ACC112 (cell line): ENCODE results near the gene SLF2.
"Not testable (repeated sequence)": the region's sequence is repeated elsewhere in the genome, so short reads cannot be mapped to it uniquely, and the experiment has no call there.

Source experiments
- H2AFZ ChIP-seq: fragments of 200-600 bp; sonication (generic); one replicate; pipeline ENCODE4 v1.6.0; 2017; ENCODE audit warnings: antibody characterized with exemption, low read length; ENCODE audit not compliant: unreplicated experiment
- H3K27ac ChIP-seq: fragments of 200-600 bp; sonication (generic); 2 replicates; pipeline ENCODE4 v1.5.1; 2014; ENCODE audit warnings: low read depth, mild to moderate bottlenecking, antibody characterized with exemption, low read length, moderate library complexity
- H3K27me3 ChIP-seq: fragments of 200-600 bp; sonication (generic); 2 replicates; pipeline ENCODE4 v1.6.1; 2014; ENCODE audit warnings: mild to moderate bottlenecking, antibody characterized with exemption, low read length, moderate library complexity, mixed read lengths; ENCODE audit not compliant: insufficient read depth
- H3K36me3 ChIP-seq: fragments of 200-600 bp; sonication (generic); 2 replicates; pipeline ENCODE4 v1.6.1; 2016; ENCODE audit warnings: mild to moderate bottlenecking, antibody characterized with exemption, low read length, moderate library complexity, mixed read lengths; ENCODE audit not compliant: insufficient read depth
- H3K4me1 ChIP-seq: fragments of 200-600 bp; sonication (generic); one replicate; pipeline ENCODE4 v1.6.1; 2016; ENCODE audit warnings: low read length, mixed read lengths; ENCODE audit not compliant: insufficient read depth, unreplicated experiment, control insufficient read depth
- H3K4me3 ChIP-seq: fragments of 200-600 bp; sonication (generic); 2 replicates; pipeline ENCODE4 v1.5.1; 2014; ENCODE audit warnings: mild to moderate bottlenecking, low read depth, low read length
- H3K79me2 ChIP-seq: fragments of 200-600 bp; sonication (generic); one replicate; pipeline ENCODE4 v1.6.0; 2016; ENCODE audit warnings: low read length; ENCODE audit not compliant: control insufficient read depth, unreplicated experiment, insufficient read depth

The SLF2 gene

GRCh38 chr10:100970914-100971811, 58.4 kb downstream of the SLF2 start:
- Histone ChIP-seq H3K36me3 (no peaks in the 10 kb centered on the region), H2AFZ (no peak overlapping the region), H3K4me1 (peaks cover 3% of the 10 kb centered on the region), H3K4me3 (no peak overlapping the region), H3K79me2 (no peaks in the 10 kb centered on the region), H3K27me3 (no peaks in the 10 kb centered on the region), H3K27ac (no peak overlapping the region)

GRCh38 chr10:100972115-100972903, 59.5 kb downstream of the SLF2 start:
- H3K4me3 ChIP-seq = no peak overlapping the region
- no peaks in the 10 kb centered on the region for H3K79me2 ChIP-seq
- H2AFZ ChIP-seq = no peak overlapping the region
- peaks cover 3% of the 10 kb centered on the region for H3K4me1 ChIP-seq
- H3K27me3 ChIP-seq = no peaks in the 10 kb centered on the region
- no peak overlapping the region for H3K27ac ChIP-seq
- no peaks in the 10 kb centered on the region for H3K36me3 ChIP-seq

- Histone ChIP-seq H3K4me1 (peaks cover 3% of the 10 kb centered on the region), H3K27ac (no peak overlapping the region), H3K79me2 (no peaks in the 10 kb centered on the region), H3K36me3 (no peaks in the 10 kb centered on the region), H2AFZ (no peak overlapping the region), H3K4me3 (no peak overlapping the region), H3K27me3 (no peaks in the 10 kb centered on the region)
Observed at GRCh38 chr10:100972904-100973535, 60.3 kb downstream of the SLF2 start.

GRCh38 chr10:100975397-100975796, 62.6 kb downstream of the SLF2 start:
- H3K27ac ChIP-seq, H3K4me1 ChIP-seq, H3K4me3 ChIP-seq, H2AFZ ChIP-seq, H3K79me2 ChIP-seq, H3K36me3 ChIP-seq, H3K27me3 ChIP-seq: not testable (repeated sequence)

GRCh38 chr10:100976906-100977305, 64.1 kb downstream of the SLF2 start:
- Histone ChIP-seq H3K27ac (no peak overlapping the region), H3K27me3 (no peaks in the 10 kb centered on the region), H2AFZ (no peak overlapping the region), H3K4me1 (no peaks in the 10 kb centered on the region), H3K79me2 (no peaks in the 10 kb centered on the region), H3K4me3 (no peak overlapping the region), H3K36me3 (no peaks in the 10 kb centered on the region)

- no peaks in the 10 kb centered on the region for H3K4me1 ChIP-seq
- no peak overlapping the region for H2AFZ ChIP-seq
- no peaks in the 10 kb centered on the region for H3K27me3 ChIP-seq
- H3K27ac ChIP-seq = no peak overlapping the region
- H3K79me2 ChIP-seq = no peaks in the 10 kb centered on the region
- no peaks in the 10 kb centered on the region for H3K36me3 ChIP-seq
- H3K4me3 ChIP-seq = no peak overlapping the region
Observed at GRCh38 chr10:100977436-100977835, 64.7 kb downstream of the SLF2 start.

- Histone ChIP-seq H3K36me3 (no peaks in the 10 kb centered on the region), H3K79me2 (no peaks in the 10 kb centered on the region), H3K27ac (no peak overlapping the region), H3K4me1 (no peaks in the 10 kb centered on the region), H3K27me3 (no peaks in the 10 kb centered on the region), H3K4me3 (no peak overlapping the region), H2AFZ (no peak overlapping the region)
Observed at GRCh38 chr10:100978121-100978900, 65.5 kb downstream of the SLF2 start.

- H3K4me1 ChIP-seq = no peaks in the 10 kb centered on the region
- H3K27ac ChIP-seq = no peak overlapping the region
- no peaks in the 10 kb centered on the region for H3K36me3 ChIP-seq
- H3K27me3 ChIP-seq = no peaks in the 10 kb centered on the region
- no peaks in the 10 kb centered on the region for H3K79me2 ChIP-seq
- no peak overlapping the region for H2AFZ ChIP-seq
- H3K4me3 ChIP-seq = no peak overlapping the region
Observed at GRCh38 chr10:100978901-100979195, 66.1 kb downstream of the SLF2 start.

- H3K36me3 ChIP-seq = no peaks in the 10 kb centered on the region
- H3K4me1 ChIP-seq = no peaks in the 10 kb centered on the region
- H3K79me2 ChIP-seq = no peaks in the 10 kb centered on the region
- no peak overlapping the region for H3K4me3 ChIP-seq
- H3K27ac ChIP-seq = no peak overlapping the region
- no peaks in the 10 kb centered on the region for H3K27me3 ChIP-seq
- H2AFZ ChIP-seq = no peak overlapping the region
Observed at GRCh38 chr10:100979791-100980272, 67.1 kb downstream of the SLF2 start.

- no peak overlapping the region for H3K4me3 ChIP-seq
- no peaks in the 10 kb centered on the region for H3K36me3 ChIP-seq
- H3K79me2 ChIP-seq = no peaks in the 10 kb centered on the region
- no peak overlapping the region for H2AFZ ChIP-seq
- H3K4me1 ChIP-seq = no peaks in the 10 kb centered on the region
- H3K27me3 ChIP-seq = no peaks in the 10 kb centered on the region
- H3K27ac ChIP-seq = no peak overlapping the region
Observed at GRCh38 chr10:100980311-100980710, 67.5 kb downstream of the SLF2 start.
